ENCODE measurements around the gene NKX2-1. TPM values are rescaled to one million over a fixed set of nuclear protein-coding genes. Genes with fewer than 3 reads are reported as not detected.

Gene NKX2-1
- total RNA-seq, 1 experiment from 2014 or later = not detected

- DNase-seq = peak; percentile 54
- no peak overlapping the region for H4K91ac ChIP-seq (ENCODE audit: insufficient read length, low read depth, low read length)
- Mint-ChIP-seq H3K4me1 (peaks cover 24 to 47% of the 10 kb centered on the region in 2 experiments), H3K9me3 (peaks cover 3 to 10% of the 10 kb centered on the region in 2 experiments; a peak in 3 of 5 replicates), H3K4me3 (peak overlapping the region in 1 of 2 experiments; percentile 69; a peak in 3 of 5 replicates), H3K27ac (no peak overlapping the region; a peak in 1 of 7 replicates), H3K27me3 (ENCODE audit: low read depth) (peaks cover 99% of the 10 kb centered on the region), H3K36me3 (ENCODE audit: insufficient read depth in 1 of 3, low read depth in 3 of 3) (no peaks in the 10 kb centered on the region; a peak in 1 of 7 replicates)
- no peak overlapping the region for H2AK5ac ChIP-seq (ENCODE audit: insufficient read length, low read length)
- H4K5ac ChIP-seq (ENCODE audit: insufficient read length, low read depth, low read length) = no peak overlapping the region
- no peaks in the 10 kb centered on the region for H3K4me1 ChIP-seq (ENCODE audit: insufficient read depth, low read length)
- H2BK15ac ChIP-seq (ENCODE audit: low read depth, low read length) = no peak overlapping the region
- H3K27ac ChIP-seq (ENCODE audit: insufficient read length, low read depth, low read length) = no peak overlapping the region
- no peaks in the 10 kb centered on the region for H3K23me2 ChIP-seq (ENCODE audit: insufficient read length, low read depth, low read length, poor library complexity, severe bottlenecking)
- no peak overlapping the region for H3K14ac ChIP-seq (ENCODE audit: insufficient read depth, low read length)
- no peaks in the 10 kb centered on the region for H3K9me3 ChIP-seq (ENCODE audit: control insufficient read depth, low read depth, low read length)
- no peak overlapping the region for H2BK5ac ChIP-seq (ENCODE audit: insufficient read length, low read length)
- H3T11ph ChIP-seq (ENCODE audit: low read length) = no peak overlapping the region
- no peak overlapping the region for H3K56ac ChIP-seq (ENCODE audit: insufficient read length, low read depth, low read length)
- no peak overlapping the region for H2BK12ac ChIP-seq (ENCODE audit: insufficient read length, low read depth, low read length)
- no peak overlapping the region for H2AFZ ChIP-seq (ENCODE audit: low read length)
- no peak overlapping the region for H2BK20ac ChIP-seq (ENCODE audit: low read depth, low read length, poor library complexity, severe bottlenecking)
- H3K4ac ChIP-seq (ENCODE audit: low read depth, low read length) = no peak overlapping the region
- H3K23ac ChIP-seq (ENCODE audit: insufficient read length, low read depth, low read length) = no peak overlapping the region
- no peak overlapping the region for H3K9ac ChIP-seq (ENCODE audit: extremely low read depth, insufficient read length, low read length)
- no peaks in the 10 kb centered on the region for H3K79me2 ChIP-seq (ENCODE audit: insufficient read depth, low read length)
- TF ChIP-seq, protein P1, sequence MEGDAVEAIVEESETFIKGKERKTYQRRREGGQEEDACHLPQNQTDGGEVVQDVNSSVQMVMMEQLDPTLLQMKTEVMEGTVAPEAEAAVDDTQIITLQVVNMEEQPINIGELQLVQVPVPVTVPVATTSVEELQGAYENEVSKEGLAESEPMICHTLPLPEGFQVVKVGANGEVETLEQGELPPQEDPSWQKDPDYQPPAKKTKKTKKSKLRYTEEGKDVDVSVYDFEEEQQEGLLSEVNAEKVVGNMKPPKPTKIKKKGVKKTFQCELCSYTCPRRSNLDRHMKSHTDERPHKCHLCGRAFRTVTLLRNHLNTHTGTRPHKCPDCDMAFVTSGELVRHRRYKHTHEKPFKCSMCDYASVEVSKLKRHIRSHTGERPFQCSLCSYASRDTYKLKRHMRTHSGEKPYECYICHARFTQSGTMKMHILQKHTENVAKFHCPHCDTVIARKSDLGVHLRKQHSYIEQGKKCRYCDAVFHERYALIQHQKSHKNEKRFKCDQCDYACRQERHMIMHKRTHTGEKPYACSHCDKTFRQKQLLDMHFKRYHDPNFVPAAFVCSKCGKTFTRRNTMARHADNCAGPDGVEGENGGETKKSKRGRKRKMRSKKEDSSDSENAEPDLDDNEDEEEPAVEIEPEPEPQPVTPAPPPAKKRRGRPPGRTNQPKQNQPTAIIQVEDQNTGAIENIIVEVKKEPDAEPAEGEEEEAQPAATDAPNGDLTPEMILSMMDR (conservative IDR thresholded peaks at IDR 0.05) = no peak
- H2BK120ac ChIP-seq (ENCODE audit: low read depth, low read length, poor library complexity, severe bottlenecking) = no peak overlapping the region
- no CpG with 5 or more reads among the region's 6 CpGs for WGBS (ENCODE audit: extremely low coverage, insufficient read length, low lambda C conversion rate)
- H3K27me3 ChIP-seq (ENCODE audit: insufficient read depth, low read length) = peaks cover 83% of the 10 kb centered on the region
- H3K4me2 ChIP-seq (ENCODE audit: insufficient read depth, insufficient read length, low read length) = peak overlapping the region; percentile 22
- H4K8ac ChIP-seq (replicated peaks; ENCODE audit: insufficient read length, low read depth, low read length) = no peak overlapping the region
- H3K18ac ChIP-seq (ENCODE audit: insufficient read length, low read depth, low read length) = no peak overlapping the region
- H4K20me1 ChIP-seq (ENCODE audit: control insufficient read depth, insufficient read depth, insufficient read length) = no peaks in the 10 kb centered on the region
- no peaks in the 10 kb centered on the region for H3K79me1 ChIP-seq (ENCODE audit: insufficient read depth, low read depth, low read length, poor library complexity, severe bottlenecking)
Measured at GRCh38 chr14:36504771-36505175, 15.3 kb downstream of the NKX2-1 start.
